Activated T-cell treated with anti-CD3 and anti-CD28 coated beads, Interleukin-2, amount 50 U/mL, for 4 hours (primary cell): ENCODE results near the gene DGCR2. TPM values are rescaled to one million over a fixed set of nuclear protein-coding genes. Genes with fewer than 3 reads are reported as not detected.

ENCODE experiments used
- ATAC-seq, 2 donors: fragments of 200-7000 bp; cut with Tn5 transposase; one replicate each; pipeline ENCODE4 v1.10.0; 2021
- DNase-seq: peaks from one replicate; pipeline ENCODE4 v3.0.0-alpha.2; 2020
- H3K27me3 Mint-ChIP-seq: one replicate; pipeline ENCODE4 v1.8.0; 2021; ENCODE audit warnings: low read depth, mixed read lengths
- H3K36me3 Mint-ChIP-seq: one replicate; pipeline ENCODE4 v1.8.0; 2022; ENCODE audit warnings: mixed read lengths; ENCODE audit not compliant: insufficient read depth
- H3K4me1 Mint-ChIP-seq: one replicate; pipeline ENCODE4 v1.8.0; 2021; ENCODE audit warnings: low read depth, mixed read lengths
- H3K4me3 Mint-ChIP-seq: one replicate; pipeline ENCODE4 v1.8.0; 2021; ENCODE audit warnings: mild to moderate bottlenecking, moderate library complexity, mixed read lengths
- H3K9me3 Mint-ChIP-seq: one replicate; pipeline ENCODE4 v1.8.0; 2021; ENCODE audit warnings: mixed read lengths
- total RNA-seq, 3 donors: library from RNA; stranded (reverse); gene quantifications; one replicate each; pipeline ENCODE4 v1.2.1, GENCODE V29; 2021

DGCR2 gene
- total RNA-seq, 3 donors from 2014 or later, result 25.8 to 27.7 (median 27.0) TPM

DNA sequence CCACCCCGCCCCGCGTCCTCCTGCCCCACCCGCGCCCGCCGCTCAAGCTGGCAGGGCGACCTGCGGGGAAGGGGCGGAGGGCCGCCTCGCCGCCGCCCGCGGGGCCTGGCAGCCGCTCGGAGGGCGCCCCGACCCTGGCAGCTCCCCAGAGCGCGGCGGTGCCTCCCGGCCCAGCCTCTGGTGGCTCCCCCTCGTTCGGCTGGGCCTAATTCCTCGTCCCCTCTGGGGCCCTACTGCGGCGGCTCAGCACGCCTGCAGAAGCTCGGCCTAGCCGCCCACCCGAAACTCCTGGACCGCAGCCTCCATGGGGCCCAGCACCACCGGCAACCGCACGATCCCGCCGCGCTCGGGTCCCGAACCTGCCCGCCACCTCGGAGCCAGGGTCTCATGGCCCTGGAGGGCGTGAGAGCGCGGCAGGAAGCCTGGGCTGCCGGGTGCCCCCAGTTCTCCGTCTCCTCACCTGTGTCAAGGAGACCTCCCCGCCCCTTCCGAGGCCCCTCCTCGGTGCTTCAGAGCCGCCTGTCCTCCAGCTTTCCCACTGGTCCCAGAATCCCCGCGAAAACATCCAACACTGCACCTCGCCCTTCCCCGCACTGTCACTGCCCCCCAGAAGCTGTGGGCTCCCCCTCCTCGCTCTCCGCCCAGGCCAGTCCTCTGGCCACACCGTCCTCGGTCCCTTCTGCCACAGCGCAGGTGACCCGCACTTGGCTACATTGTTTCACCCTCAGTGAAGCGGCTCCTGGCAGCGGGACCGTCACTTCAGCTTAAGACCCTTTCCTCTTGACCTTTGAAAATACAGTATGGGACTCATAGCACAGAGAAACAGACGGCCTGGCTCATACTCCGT, 28.5 kb upstream of the DGCR2 start:
- Mint-ChIP-seq H3K27me3 (peaks cover 50% of the 10 kb centered on the region), H3K36me3 (no peaks in the 10 kb centered on the region), H3K4me1 (peaks cover 7% of the 10 kb centered on the region), H3K9me3 (no peaks in the 10 kb centered on the region), H3K4me3 (peak overlapping the region; percentile 71)
- ATAC-seq (no peak), DNase-seq (no peak)

DNA sequence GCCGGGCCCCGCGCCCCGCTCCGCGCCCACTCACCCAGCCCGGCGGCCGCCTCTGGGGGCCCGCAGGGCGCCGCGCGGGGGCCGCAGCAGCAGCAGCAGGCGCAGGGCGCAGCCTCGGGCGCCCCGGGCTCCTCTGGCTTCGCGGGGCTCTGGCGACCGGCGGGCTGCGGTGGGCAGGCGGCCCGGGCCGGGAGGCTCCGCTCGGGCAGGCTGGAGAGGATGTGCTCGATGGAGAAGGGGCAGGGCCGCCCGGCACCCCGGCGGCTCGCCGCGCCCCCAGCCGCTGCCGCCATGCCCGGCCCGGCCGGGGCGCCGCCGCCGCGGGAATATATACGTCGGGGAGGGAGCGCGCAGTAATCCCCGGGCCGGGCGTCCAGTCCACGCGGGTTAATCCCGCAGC, 27.8 kb upstream of the DGCR2 start, which contains the start of gene GSC2:
TSS of gene GSC2 (minus strand) at position 302 of the 400 bp plus-strand sequence. CDS start at position 293, 9 bp downstream.
- H3K27me3 Mint-ChIP-seq, result peaks cover 48% of the 10 kb centered on the region
- H3K4me3 Mint-ChIP-seq, result peak within 1 kb of the TSS; percentile 71
- DNase-seq (no peak), ATAC-seq (peak in 1 of 2 donors; percentile 44)
- no peaks in the 10 kb centered on the region for H3K9me3 Mint-ChIP-seq
- peaks cover 7% of the 10 kb centered on the region for H3K4me1 Mint-ChIP-seq
- no peaks in the 10 kb centered on the region for H3K36me3 Mint-ChIP-seq

DNA sequence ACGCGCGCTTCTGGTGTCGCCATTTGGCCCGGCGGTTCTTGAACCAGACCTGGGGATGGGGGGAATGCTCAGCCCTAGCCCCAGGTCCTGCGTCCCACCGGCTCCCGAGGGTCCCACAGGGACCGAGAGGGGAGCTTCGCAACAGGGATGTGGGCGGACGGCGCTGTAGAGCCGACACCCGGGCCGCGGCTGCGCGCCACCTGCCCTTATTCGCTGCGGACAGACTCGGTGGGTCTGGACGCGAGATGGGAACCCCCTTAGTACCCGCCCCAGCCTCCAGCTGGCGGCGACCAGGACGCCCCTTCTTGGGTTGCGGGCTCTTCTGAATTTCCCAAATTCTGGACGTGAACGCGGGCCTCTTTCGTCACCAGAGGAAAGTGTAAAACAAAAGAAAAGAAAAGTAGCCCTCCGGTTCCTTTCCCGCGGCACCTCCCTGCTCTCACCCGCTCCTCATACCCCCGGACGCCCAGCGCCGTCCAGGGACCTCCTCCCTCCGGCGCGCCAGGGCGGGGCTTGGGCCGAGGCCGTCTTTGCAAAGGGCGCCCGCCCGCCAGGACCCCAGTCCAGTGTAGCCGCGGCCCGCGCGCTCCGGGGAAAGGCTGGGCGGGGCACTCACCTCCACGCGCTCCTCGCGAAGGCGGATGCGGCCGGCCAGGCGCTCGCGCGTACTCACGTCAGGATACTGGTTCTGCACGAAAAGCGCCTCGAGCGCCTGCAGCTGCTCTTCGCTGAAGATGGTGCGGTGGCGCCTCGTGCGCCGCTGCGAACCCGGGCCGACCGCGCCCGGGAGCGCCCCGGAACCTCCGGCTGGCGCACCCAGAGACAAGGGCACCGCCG, 27.1 kb upstream of the DGCR2 start:
- Mint-ChIP-seq H3K27me3 (peaks cover 42% of the 10 kb centered on the region), H3K9me3 (no peaks in the 10 kb centered on the region), H3K36me3 (no peaks in the 10 kb centered on the region), H3K4me1 (peaks cover 12% of the 10 kb centered on the region), H3K4me3 (peak overlapping the region; percentile 42)
- ATAC-seq (peak; percentile 14 to 35), DNase-seq (no peak)

DNA sequence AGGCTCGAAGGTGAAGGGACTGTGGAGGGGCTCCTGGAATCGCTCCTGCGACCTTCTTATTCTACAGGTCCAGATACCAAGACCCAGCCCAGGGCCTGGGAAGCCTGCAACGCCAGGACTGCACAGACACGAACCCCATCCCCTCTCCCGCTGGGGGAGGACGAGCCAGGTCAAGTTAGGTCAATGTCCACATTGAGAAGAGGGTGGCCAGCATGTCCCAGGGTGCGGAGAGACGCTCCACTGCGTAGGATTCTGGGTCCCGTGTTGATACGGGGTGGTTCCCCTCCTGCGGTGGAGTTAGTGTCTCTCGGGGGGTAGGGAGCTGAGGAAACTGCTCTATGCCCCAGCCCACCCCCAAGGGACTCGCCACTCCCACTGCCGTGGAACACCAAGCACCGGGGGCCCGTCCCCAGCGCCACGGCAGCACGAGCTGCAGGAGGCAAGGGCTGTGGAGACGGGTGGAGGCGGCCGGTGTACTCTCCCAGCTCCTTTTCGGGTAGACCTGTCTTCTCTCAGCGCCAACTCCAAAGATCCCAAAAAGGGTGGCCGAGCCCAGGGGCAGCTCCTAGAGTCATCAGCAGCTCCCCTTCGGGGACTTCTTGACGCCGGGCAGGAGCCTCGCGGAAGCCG, 26.3 kb upstream of the DGCR2 start:
- peaks cover 3% of the 10 kb centered on the region for H3K36me3 Mint-ChIP-seq
- H3K4me1 Mint-ChIP-seq, result peaks cover 18% of the 10 kb centered on the region
- peaks cover 36% of the 10 kb centered on the region for H3K27me3 Mint-ChIP-seq
- ATAC-seq, result no peak
- H3K4me3 Mint-ChIP-seq, result peak overlapping the region; percentile 42
- no peaks in the 10 kb centered on the region for H3K9me3 Mint-ChIP-seq
- no peak for DNase-seq

DNA sequence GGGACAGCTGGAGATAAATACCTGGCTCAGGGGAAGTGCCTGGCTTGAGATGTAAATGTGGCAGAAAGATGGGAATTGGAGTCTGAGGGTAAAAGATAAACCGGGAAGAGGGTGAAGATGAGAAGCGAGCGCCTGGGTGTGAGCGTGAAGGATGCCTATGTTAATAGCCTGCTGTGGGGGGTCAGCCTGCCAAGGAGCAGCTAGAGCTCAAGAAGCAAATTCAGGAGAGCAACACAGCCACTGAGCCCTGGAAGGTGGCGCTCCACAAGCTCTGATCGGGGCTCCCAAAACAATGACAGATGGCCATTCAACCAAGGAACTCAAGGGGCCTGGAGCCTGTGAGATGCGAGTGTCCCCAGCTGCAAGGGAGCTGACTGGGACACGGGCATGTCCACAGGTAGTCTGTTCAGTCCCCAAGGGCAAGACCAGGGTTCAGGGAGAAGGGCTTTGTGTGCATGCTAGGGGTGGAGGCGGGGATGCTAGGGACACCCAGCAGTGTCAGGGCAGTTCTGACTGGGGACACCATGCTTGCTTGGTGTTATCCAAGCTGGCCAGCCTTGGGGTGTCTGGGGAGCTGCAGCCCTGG, 25.1 kb upstream of the DGCR2 start:
- peaks cover 3% of the 10 kb centered on the region for H3K36me3 Mint-ChIP-seq
- no peaks in the 10 kb centered on the region for H3K9me3 Mint-ChIP-seq
- DNase-seq (no peak), ATAC-seq (no peak)
- H3K4me3 Mint-ChIP-seq, result no peak overlapping the region
- H3K27me3 Mint-ChIP-seq, result peaks cover 28% of the 10 kb centered on the region
- peaks cover 27% of the 10 kb centered on the region for H3K4me1 Mint-ChIP-seq

DNA sequence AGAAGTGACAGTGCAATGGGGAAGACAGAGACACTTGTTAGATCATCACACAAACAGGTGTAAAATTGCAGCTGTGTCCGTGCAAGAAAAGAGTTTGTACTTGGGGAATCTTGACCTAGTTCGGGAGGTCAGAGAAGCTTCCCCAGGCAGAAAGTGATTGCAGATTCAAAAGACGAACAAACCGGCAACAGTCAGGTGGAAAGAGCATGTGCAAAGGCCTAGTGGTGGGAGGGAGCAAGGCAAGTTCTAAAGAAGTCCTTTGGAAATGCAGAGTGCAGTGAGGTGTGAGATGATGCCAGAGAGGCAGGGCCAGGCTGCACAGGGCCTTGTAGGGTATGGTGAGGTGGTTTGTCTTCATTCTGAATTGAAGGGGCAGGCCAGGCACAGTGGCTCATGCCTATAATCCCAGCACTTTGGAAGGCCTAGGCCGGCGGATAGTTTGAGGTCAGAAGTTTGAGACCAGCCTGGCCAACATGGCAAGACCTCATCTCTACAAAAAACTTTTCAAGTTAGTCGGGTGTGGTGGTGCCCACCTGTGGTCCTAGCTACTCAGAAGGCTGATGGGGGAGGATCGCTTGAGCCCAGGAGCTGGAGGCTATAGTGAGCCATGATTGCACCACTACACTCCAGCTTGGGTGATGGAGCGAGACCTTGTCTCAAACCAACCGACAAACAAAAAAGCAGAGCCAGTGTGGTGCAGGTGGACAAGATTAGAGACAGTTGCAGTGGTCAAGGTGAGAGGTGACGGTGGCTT, 24.2 kb upstream of the DGCR2 start:
- peaks cover 20% of the 10 kb centered on the region for H3K27me3 Mint-ChIP-seq
- H3K4me1 Mint-ChIP-seq, result peaks cover 25% of the 10 kb centered on the region
- H3K36me3 Mint-ChIP-seq, result peaks cover 5% of the 10 kb centered on the region
- ATAC-seq, result no peak
- no peak for DNase-seq
- H3K4me3 Mint-ChIP-seq, result no peak overlapping the region
- no peaks in the 10 kb centered on the region for H3K9me3 Mint-ChIP-seq

DNA sequence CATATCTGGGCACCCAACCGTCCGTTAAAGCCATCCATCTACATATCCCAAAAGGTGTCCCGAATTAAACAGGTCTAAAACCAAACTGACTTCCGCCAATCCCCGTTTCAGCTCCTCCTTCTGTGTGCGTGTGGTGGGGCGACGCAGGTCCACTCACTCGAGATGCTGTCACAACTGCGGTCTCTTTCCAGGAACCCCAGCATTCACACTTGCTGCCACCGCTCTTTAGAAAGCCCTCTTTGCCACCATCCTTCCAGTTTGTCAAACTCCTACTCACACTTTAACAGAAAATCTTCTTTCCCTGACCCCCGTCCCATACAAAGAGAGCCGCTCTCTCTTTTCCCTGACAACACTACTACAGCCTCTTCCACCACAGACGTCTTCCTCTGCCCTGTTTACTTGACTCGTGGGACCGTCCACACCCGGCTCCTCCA, 21.8 kb upstream of the DGCR2 start:
- ATAC-seq, result peak; percentile 59 to 62
- peak overlapping the region; percentile 99 for H3K4me3 Mint-ChIP-seq

DNA sequence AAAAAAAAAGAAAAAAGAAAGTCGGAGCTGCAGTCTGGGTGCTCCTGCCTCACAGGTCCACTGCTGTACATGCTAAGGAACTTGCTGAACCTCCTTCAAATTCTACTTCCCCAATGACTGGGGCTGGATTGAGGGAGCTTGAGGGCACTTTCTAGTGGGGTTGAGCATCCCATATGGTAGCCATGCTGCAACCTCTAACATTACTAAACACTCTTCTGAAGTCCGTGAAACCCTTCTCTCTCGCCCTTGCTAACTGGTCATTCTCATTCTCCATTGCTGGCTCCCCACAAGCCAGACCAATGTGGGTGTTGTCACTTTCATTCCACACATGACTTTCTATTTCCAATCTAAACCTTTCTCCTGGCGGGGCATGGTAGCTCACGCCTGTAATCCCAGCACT, 21.0 kb upstream of the DGCR2 start:
- Mint-ChIP-seq H3K27me3 (peaks cover 6% of the 10 kb centered on the region), H3K4me3 (peak overlapping the region; percentile 99), H3K4me1 (peaks cover 19% of the 10 kb centered on the region), H3K9me3 (no peaks in the 10 kb centered on the region), H3K36me3 (peaks cover 20% of the 10 kb centered on the region)
- DNase-seq, result no peak
- ATAC-seq, result no peak

More for the DNA sequence above, 21.8 kb upstream of the DGCR2 start:
- no peaks in the 10 kb centered on the region for H3K9me3 Mint-ChIP-seq
- H3K27me3 Mint-ChIP-seq, result peaks cover 9% of the 10 kb centered on the region
- DNase-seq, result no peak
- peaks cover 17% of the 10 kb centered on the region for H3K36me3 Mint-ChIP-seq
- peaks cover 19% of the 10 kb centered on the region for H3K4me1 Mint-ChIP-seq

DNA sequence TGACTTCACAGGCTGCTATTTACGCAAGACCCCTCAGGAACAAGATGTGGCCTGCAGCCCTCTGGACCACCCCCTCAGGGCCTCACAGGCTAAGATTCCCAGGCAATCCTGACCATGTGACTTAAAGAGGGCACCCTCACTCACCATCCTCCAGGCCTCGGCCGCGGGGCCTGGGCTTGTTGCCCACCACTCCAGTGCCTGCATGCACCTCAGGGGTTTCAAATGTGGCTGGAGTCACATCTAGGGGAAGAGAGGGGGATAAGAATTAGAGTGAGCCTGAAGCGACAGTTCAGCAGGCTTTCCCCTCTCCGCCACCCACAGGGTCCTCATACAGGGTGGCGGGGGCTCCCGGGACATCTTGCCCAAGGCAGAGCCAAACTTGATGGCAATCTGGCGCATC, 20.2 kb upstream of the DGCR2 start:
- H3K4me1 Mint-ChIP-seq, result peaks cover 19% of the 10 kb centered on the region
- peak overlapping the region; percentile 61 for H3K4me3 Mint-ChIP-seq
- ATAC-seq, result no peak
- H3K9me3 Mint-ChIP-seq, result no peaks in the 10 kb centered on the region
- H3K27me3 Mint-ChIP-seq, result peaks cover 2% of the 10 kb centered on the region
- H3K36me3 Mint-ChIP-seq, result peaks cover 20% of the 10 kb centered on the region
- DNase-seq, result no peak

DNA sequence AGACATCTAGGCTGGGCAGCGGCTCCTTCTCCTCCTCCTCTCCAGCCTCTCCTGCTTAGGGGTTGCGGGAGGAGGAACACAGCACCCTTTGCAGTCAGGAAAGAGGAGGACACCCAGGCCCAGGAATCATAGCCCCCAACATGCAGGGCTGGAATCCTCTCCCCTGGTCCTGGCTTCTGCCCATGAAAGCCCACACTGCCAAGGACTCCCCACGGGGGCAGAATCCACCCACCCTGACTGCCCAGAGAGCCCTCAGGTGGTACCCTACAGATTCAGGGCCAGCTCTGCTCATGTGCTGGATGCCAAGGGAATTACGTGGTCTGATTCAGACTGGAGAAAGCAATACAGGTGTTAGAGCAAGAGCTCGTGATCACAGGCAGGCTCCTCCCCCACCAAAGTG, 17.8 kb upstream of the DGCR2 start:
- Mint-ChIP-seq H3K4me3 (no peak overlapping the region), H3K36me3 (peaks cover 36% of the 10 kb centered on the region), H3K27me3 (no peaks in the 10 kb centered on the region), H3K4me1 (peaks cover 19% of the 10 kb centered on the region), H3K9me3 (no peaks in the 10 kb centered on the region)
- ATAC-seq (no peak), DNase-seq (no peak)

DNA sequence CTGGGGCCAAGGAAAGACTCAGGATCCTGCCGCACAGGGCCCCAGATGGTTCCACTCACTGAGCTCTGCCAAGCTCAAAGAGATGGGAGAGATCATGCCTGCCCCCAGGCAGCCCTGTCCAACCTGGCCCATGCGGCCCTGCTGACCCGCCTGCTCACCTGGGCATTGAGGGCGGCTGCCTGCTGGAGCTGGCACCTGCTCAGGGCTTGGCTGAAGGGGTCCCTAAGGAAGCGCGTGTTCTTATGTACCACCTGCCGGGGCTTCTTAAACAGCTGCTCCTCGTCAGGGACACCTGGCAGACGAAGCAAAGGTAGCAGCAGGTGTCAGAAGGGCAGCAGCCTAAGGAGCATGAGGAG, 16.8 kb upstream of the DGCR2 start:
- DNase-seq (no peak), ATAC-seq (no peak)
- Mint-ChIP-seq H3K27me3 (no peaks in the 10 kb centered on the region), H3K9me3 (no peaks in the 10 kb centered on the region), H3K4me1 (peaks cover 12% of the 10 kb centered on the region), H3K36me3 (peaks cover 36% of the 10 kb centered on the region), H3K4me3 (no peak overlapping the region)

DNA sequence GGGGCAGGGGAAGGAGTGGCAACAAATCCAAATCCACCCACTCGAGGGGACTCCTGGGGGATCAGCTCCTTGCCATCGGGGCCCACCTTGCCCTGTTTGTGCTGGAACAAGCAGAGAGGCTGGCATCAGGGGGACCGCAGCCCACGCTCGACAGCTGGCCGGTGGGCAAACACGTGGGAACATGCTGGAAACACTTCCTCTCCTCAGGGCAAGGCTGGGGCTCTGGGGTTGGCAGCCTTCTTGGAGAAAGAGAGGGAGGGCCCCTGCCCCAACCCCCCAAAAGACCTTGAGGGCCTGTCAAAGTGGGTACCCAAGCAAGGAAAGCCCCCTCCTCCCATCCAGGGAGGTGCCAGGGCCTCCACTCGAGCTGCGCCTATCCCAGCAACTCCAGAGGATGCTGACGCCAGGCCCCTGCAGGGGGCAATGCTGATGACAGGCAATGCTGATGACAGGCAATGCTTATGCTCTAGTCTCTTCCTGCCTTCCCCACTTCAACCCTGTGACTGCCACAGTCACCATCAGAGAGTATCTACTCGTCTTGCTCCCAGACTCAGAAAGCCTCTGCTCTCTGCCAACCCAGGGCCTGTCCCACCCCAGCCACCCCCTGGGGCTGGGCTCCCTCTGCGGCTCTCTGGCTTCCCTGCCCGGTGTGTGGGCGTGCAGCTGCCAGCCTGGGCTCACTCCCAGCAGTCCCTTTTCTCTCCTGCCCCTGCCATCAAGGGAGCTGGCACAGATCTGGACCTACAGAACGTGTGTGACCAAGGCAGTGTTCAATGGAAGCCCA, 16.2 kb upstream of the DGCR2 start:
- H3K9me3 Mint-ChIP-seq, result no peaks in the 10 kb centered on the region
- no peak overlapping the region for H3K4me3 Mint-ChIP-seq
- peaks cover 34% of the 10 kb centered on the region for H3K36me3 Mint-ChIP-seq
- H3K27me3 Mint-ChIP-seq, result no peaks in the 10 kb centered on the region
- no peak for ATAC-seq
- peaks cover 8% of the 10 kb centered on the region for H3K4me1 Mint-ChIP-seq
- no peak for DNase-seq
